Loucy (cell line): ENCODE results near the gene PAFAH1B2.
A peak's percentile ranks its signal among the peaks of the same experiment; 100 is the strongest.

Experiments
- H2AFZ ChIP-seq: fragments of 200-600 bp; sonication (generic); 2 replicates; pipeline ENCODE4 v1.6.0; 2016; ENCODE audit warnings: antibody characterized with exemption, mild to moderate bottlenecking, low read length, moderate library complexity
- H3F3A ChIP-seq: fragments of 200-600 bp; 2 replicates; pipeline ENCODE4 v1.6.0; 2016; ENCODE audit warnings: antibody characterized with exemption, low read depth, mild to moderate bottlenecking
- H3K27me3 ChIP-seq: fragments of 200-600 bp; sonication (generic); 2 replicates; pipeline ENCODE4 v1.6.1; 2014; ENCODE audit warnings: low read length, mild to moderate bottlenecking; ENCODE audit not compliant: insufficient read depth, poor library complexity, severe bottlenecking
- H3K36me3 ChIP-seq: fragments of 200-600 bp; sonication (generic); 2 replicates; pipeline ENCODE4 v1.6.1; 2016; ENCODE audit warnings: low read length; ENCODE audit not compliant: insufficient read depth
- H3K4me1 ChIP-seq: fragments of 200-600 bp; sonication (generic); 2 replicates; pipeline ENCODE4 v1.5.1; 2014; ENCODE audit warnings: low read length, mild to moderate bottlenecking; ENCODE audit not compliant: insufficient read depth, poor library complexity, severe bottlenecking
- H3K4me2 ChIP-seq: fragments of 200-600 bp; sonication (generic); 2 replicates; pipeline ENCODE4 v1.6.0; 2014; ENCODE audit warnings: antibody characterized with exemption, low read length, low read depth, mild to moderate bottlenecking; ENCODE audit not compliant: poor library complexity, severe bottlenecking
- H3K4me3 ChIP-seq: fragments of 200-600 bp; sonication (generic); 2 replicates; pipeline ENCODE4 v1.5.1; 2014; ENCODE audit warnings: low read length, mild to moderate bottlenecking, mixed read lengths; ENCODE audit not compliant: poor library complexity, severe bottlenecking
- H3K79me2 ChIP-seq: fragments of 200-600 bp; sonication (generic); 2 replicates; pipeline ENCODE4 v1.6.1; 2014; ENCODE audit warnings: low read length; ENCODE audit not compliant: insufficient read depth
- H3K9ac ChIP-seq: fragments of 200-600 bp; sonication (generic); 2 replicates; pipeline ENCODE4 v1.6.0; 2014; ENCODE audit warnings: mild to moderate bottlenecking, low read depth, low read length, moderate library complexity; ENCODE audit not compliant: poor library complexity, severe bottlenecking
- H3K9me2 ChIP-seq: fragments of 200-600 bp; sonication (generic); replicated peaks from 2 replicates; pipeline ENCODE4 v1.6.1; 2016; ENCODE audit warnings: low read depth, low read length, mixed read lengths
- H3K9me3 ChIP-seq: fragments of 200-600 bp; sonication (generic); 2 replicates; pipeline ENCODE4 v1.6.1; 2014; ENCODE audit warnings: mild to moderate bottlenecking, antibody characterized with exemption, low read length, low read depth; ENCODE audit not compliant: insufficient read depth
- H4K20me1 ChIP-seq: fragments of 200-600 bp; sonication (generic); 2 replicates; pipeline ENCODE4 v1.6.0; 2014; ENCODE audit warnings: antibody characterized with exemption, low read length, mild to moderate bottlenecking; ENCODE audit not compliant: insufficient read depth, poor library complexity, severe bottlenecking
- EZH2phosphoT487 ChIP-seq: fragments of 200-600 bp; IDR thresholded peaks from 2 replicates; pipeline ENCODE4 v1.6.1; 2018; ENCODE audit warnings: antibody characterized with exemption, mild to moderate bottlenecking, moderate library complexity, borderline replicate concordance
- TF ChIP-seq, protein P1 (sequence below): fragments of 200-600 bp; sonication (generic); conservative IDR thresholded peaks from 2 replicates; pipeline ENCODE4 v1.5.1; 2014; ENCODE audit warnings: mild to moderate bottlenecking, antibody characterized with exemption, low read length

The PAFAH1B2 gene

DNA sequence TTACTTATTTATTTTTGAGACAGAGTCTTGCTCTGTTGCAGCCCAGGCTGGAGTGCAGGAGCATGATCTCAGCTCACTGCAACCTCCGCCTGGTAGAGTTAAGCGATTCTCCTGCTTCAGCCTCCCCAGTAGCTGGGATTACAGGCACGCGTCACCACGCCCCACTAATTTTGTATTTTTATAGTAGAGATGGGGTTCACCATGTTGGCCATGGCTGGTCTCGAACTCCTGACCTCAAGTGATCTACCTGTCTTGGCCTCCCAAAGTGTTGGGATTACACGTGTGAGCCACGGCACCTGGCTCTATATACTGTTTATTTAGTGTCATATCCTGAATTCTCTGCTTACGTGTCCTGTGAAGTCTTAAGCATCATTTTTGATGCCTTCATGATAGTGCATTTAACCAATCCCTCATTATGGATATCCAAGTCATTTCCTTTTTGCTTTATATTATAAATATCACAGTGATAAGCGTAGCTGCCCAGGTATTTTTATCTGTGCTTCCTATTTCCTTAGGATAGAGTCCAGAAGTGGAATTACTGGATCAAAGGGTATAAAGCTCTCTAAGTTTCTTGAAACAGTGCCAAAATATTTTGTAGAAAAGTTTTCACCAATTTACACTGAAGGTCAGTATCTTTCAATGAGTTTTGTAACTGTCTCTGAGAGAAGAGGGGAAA, 33.6 kb downstream of the PAFAH1B2 start:
- peak overlapping the region; percentile 97 for H3K4me2 ChIP-seq
- H3K9me2 ChIP-seq, result no peaks in the 10 kb centered on the region
- H3F3A ChIP-seq, result peaks cover 8% of the 10 kb centered on the region; the same call in 1 of the 2 replicates
- H3K79me2 ChIP-seq, result no peaks in the 10 kb centered on the region
- H3K27me3 ChIP-seq, result no peaks in the 10 kb centered on the region
- no peaks in the 10 kb centered on the region for H3K36me3 ChIP-seq
- H4K20me1 ChIP-seq, result no peaks in the 10 kb centered on the region
- no peak overlapping the region; the same call in 1 of the 2 replicates for H2AFZ ChIP-seq
- H3K9me3 ChIP-seq, result no peaks in the 10 kb centered on the region
- TF ChIP-seq EZH2phosphoT487, result no peak
- TF ChIP-seq, protein P1, sequence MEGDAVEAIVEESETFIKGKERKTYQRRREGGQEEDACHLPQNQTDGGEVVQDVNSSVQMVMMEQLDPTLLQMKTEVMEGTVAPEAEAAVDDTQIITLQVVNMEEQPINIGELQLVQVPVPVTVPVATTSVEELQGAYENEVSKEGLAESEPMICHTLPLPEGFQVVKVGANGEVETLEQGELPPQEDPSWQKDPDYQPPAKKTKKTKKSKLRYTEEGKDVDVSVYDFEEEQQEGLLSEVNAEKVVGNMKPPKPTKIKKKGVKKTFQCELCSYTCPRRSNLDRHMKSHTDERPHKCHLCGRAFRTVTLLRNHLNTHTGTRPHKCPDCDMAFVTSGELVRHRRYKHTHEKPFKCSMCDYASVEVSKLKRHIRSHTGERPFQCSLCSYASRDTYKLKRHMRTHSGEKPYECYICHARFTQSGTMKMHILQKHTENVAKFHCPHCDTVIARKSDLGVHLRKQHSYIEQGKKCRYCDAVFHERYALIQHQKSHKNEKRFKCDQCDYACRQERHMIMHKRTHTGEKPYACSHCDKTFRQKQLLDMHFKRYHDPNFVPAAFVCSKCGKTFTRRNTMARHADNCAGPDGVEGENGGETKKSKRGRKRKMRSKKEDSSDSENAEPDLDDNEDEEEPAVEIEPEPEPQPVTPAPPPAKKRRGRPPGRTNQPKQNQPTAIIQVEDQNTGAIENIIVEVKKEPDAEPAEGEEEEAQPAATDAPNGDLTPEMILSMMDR, result no peak
- H3K9ac ChIP-seq, result peak overlapping the region; percentile 43
- H3K4me3 ChIP-seq, result peak overlapping the region; percentile 76
- peaks cover 22% of the 10 kb centered on the region for H3K4me1 ChIP-seq

DNA sequence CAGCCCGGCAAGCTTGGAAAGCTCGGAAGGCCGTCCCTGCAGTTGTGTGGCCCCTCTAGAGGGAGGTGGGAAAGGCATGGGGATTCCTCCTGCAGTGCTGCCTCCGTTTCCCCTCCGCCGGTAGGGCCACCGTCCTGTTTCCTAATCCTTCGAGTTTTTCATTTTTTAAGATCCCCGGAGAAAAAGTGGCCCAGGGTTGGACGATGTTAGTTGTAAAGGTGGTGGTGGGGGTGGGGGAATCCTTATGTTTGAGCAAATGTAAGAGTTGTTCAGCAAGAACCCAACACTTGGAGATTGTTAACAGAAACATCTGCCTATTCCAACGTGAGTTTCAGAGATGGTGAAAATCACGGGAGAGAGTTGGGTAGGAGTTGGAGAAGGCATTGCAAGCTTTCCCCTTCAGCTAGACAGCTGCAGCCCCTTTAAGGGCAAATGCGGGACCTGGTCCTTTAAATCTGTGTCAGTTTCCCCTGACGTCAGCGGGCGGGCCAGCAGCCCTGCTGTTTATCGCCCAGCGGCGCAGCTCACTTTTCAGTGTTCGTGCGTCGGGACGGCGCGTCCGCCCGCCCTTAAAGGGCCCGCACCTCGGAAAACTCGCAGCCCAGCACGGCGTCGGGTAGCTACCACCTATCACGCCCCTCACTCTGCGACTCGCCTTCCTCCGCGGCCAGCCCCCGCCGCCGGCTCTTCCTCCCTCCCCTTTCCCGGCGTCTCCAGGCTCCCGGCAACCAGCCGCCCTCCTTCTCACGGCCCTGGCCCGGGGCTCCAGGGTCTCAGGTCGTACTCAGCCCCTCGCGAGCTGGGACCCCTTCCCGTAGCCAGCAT, 34.3 kb downstream of the PAFAH1B2 start, which contains the start of gene SIDT2:
TSS of gene SIDT2 (plus strand) at position 534 of the 825 bp plus-strand sequence. CDS start 521 bp downstream, outside the sequence.
- Histone ChIP-seq H2AFZ (peak within 1 kb of the TSS; percentile 69), H3K4me3 (peak within 1 kb of the TSS; percentile 76), H3K4me2 (peak within 1 kb of the TSS; percentile 97), H3K27me3 (no peaks in the 10 kb centered on the region), H4K20me1 (no peaks in the 10 kb centered on the region), H3K79me2 (no peaks in the 10 kb centered on the region), H3K36me3 (no peaks in the 10 kb centered on the region), H3K9ac (peak within 1 kb of the TSS; percentile 71), H3K4me1 (peaks cover 22% of the 10 kb centered on the region), H3K9me3 (no peaks in the 10 kb centered on the region), H3K9me2 (no peaks in the 10 kb centered on the region), H3F3A (peaks cover 7% of the 10 kb centered on the region; the same call in 1 of the 2 replicates)
- TF ChIP-seq, protein P1, result no peak
- TF ChIP-seq EZH2phosphoT487, result no peak

DNA sequence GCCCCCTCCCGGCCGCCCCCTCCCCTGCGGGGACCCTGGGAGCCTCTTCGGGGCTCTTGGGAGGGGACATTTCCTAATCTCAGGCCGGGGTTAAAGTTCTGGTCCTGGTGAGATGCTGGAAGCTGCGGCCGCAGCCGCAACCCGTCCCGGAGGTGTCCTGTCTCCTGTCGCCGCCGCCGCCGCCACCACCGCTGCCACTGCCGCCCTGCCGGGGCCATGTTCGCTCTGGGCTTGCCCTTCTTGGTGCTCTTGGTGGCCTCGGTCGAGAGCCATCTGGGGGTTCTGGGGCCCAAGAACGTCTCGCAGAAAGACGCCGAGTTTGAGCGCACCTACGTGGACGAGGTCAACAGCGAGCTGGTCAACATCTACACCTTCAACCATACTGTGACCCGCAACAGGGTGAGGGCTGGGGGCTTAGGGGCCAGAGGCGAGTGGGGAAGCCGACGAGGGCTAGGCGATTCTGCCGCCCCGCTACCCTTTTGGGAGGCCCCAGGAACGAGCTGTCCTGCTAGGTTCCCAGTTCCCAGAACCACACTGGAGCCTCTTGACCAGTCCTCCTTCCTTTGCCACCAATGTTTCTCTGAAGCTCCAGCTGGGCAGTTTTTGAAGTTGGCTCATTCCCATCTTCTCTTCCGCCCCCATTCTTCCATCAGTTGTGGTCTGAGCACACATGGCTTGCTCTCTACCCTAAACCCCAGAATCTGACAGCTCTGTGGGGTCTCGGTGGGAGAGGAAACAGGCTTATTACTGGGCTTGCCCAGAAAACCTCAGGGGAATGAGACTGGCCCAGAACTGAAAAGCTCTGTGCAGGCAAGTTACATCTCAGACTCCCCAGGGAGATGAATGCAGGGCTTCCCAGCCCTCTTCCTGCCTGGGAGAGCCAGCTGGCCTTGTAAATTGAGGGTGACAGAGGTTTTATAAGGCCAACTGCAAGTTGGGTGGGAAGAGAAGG, 35.2 kb downstream of the PAFAH1B2 start:
- Histone ChIP-seq H3K9me2 (no peaks in the 10 kb centered on the region), H4K20me1 (no peaks in the 10 kb centered on the region), H3K9me3 (no peaks in the 10 kb centered on the region), H2AFZ (peak overlapping the region; percentile 69; the same call in 1 of the 2 replicates), H3K27me3 (no peaks in the 10 kb centered on the region), H3F3A (peaks cover 5% of the 10 kb centered on the region; the same call in 1 of the 2 replicates), H3K4me3 (peak overlapping the region; percentile 76), H3K4me1 (peaks cover 22% of the 10 kb centered on the region), H3K9ac (peak overlapping the region; percentile 71), H3K79me2 (no peaks in the 10 kb centered on the region), H3K4me2 (peak overlapping the region; percentile 97), H3K36me3 (no peaks in the 10 kb centered on the region)
- TF ChIP-seq, protein P1, result no peak
- TF ChIP-seq EZH2phosphoT487, result no peak
